Adrenal gland (tissue), 12 donors: Measurements from ENCODE around the gene JPH2. TPM values are rescaled to one million over a fixed set of nuclear protein-coding genes. Genes with fewer than 3 reads are reported as not detected.

Experiments used
- DNase-seq, 7 donors: peaks; one replicate each; pipeline ENCODE4 v3.0.0-alpha.2; 2019 to 2020
- H3K27ac ChIP-seq, 5 donors: fragments of 200-600 bp; sonication (generic) in 4 of 5; 1 replicate in 3 of 5; 2 replicates in 2 of 5; pipeline versions ENCODE4 v1.5.1 to v1.8.0; 2016 to 2020; ENCODE audit warnings: mild to moderate bottlenecking in 1 of 5
- H3K27me3 ChIP-seq: fragments of 200-600 bp; 2 replicates; pipeline ENCODE4 v1.8.0; 2021
- H3K36me3 ChIP-seq, 2 donors: fragments of 200-600 bp; replicated peaks in 1 of 2; 1 replicate in 1 of 2; 2 replicates in 1 of 2; pipeline versions ENCODE4 v1.5.1 to v1.8.0; 2018 to 2022
- H3K4me1 ChIP-seq, 2 donors: fragments of 200-600 bp; replicated peaks in 1 of 2; 1 replicate in 1 of 2; 2 replicates in 1 of 2; pipeline versions ENCODE4 v1.5.1 to v1.8.0; 2018 to 2021
- H3K4me3 ChIP-seq, 4 donors: fragments of 200-600 bp; sonication (generic) in 3 of 4; one replicate each; pipeline ENCODE4 v1.5.1; 2016 to 2018
- H3K9me3 ChIP-seq, 3 donors: fragments of 200-600 bp; sonication (generic) in 1 of 3; replicated peaks in 1 of 3; 1 replicate in 2 of 3; 2 replicates in 1 of 3; pipeline versions ENCODE4 v1.5.1 to v1.8.0; 2016 to 2021
- CTCF ChIP-seq, 6 experiments: fragments of 450-650 bp in 4 of 6; fragments of 200-600 bp in 2 of 6; sonication (generic) in 1 of 6; IDR thresholded peaks; 1 replicate in 5 of 6; 2 replicates in 1 of 6; pipeline versions ENCODE4 v1.5.1 to v1.8.0; 2016 to 2021; ENCODE audit warnings: antibody characterized with exemption in 6 of 6, mild to moderate bottlenecking in 2 of 6, moderate library complexity in 1 of 6
- POLR2A ChIP-seq, 2 donors: fragments of 450-650 bp; IDR thresholded peaks; one replicate each; pipeline ENCODE4 v1.6.1; 2017; ENCODE audit warnings: antibody characterized with exemption in 2 of 2, mild to moderate bottlenecking in 2 of 2, moderate library complexity in 1 of 2
- WGBS, 4 donors: extraction: QIAGEN DNeasy Blood & Tissue Kit in 2 of 4; methylation state at CpG; one replicate each; pipeline versions ENCODE4 v1.1.5 to v1.1.7; 2013 to 2017; 5-methylcytosine and 5-hydroxymethylcytosine counted together
- intact Hi-C, 2 donors: fragments of 100-400 bp; cut with DNase I; formaldehyde crosslinking; loops; one replicate each; pipeline versions ENCODE4 v1.14.1 to v1.15.0; 2022 to 2023
- polyA plus RNA-seq, 3 donors: library from polyadenylated mRNA; stranded (reverse); fragments of 200-250 nt in 2 of 3; fragments of 350-450 nt in 1 of 3; fragmentation: Illumina TruSeq in 1 of 3; extraction: RNeasy Lipid Tissue Mini Kit (QIAGEN cat#74804) in 1 of 3; gene quantifications; one replicate each; pipeline ENCODE4 v1.2.3, GENCODE V29; 2013 to 2014
- total RNA-seq, 9 donors: library from RNA; depleted of rRNA in 4 of 9; stranded (reverse); fragments of >200 nt in 4 of 9; fragments of 120-200 nt in 1 of 9; fragmentation: NEBNext Ultra II Directional in 1 of 9; extraction: Animal tissue kit (Norgen Biotek cat#: 25700) in 1 of 9; gene quantifications; one replicate each; pipeline versions ENCODE4 v1.1.0 to v1.2.4, GENCODE V29; 2013 to 2023
- donor health status: healthy with polysubstance abuse.
- donor health status: Bipolar disorder and iron deficiency.
- donor health status: DM: yes; HTN: yes; CAD: no.
- donor health status: DM: no; HTN: no; CAD: no.
- donor health status: DM: no; HTN: no; CAD: no.
- donor health status: DM: yes; HTN: yes; CAD: no.

Gene JPH2
- total and polyA plus RNA-seq, 12 donors = 0.59 to 13.0 (median 3.4) TPM

- no peak for DNase-seq
- Histone ChIP-seq H3K9me3 (no peaks in the 10 kb centered on the region), H3K27ac (no peak overlapping the region), H3K4me3 (no peak overlapping the region), H3K27me3 (no peaks in the 10 kb centered on the region), H3K36me3 (no peaks in the 10 kb centered on the region), H3K4me1 (no peaks in the 10 kb centered on the region)
- WGBS, 4 donors = 85 to 92% (median 88%) methylated on average over 18 of the region's 18 CpGs
- TF ChIP-seq CTCF (IDR thresholded peaks at IDR 0.05) (no peak), POLR2A (IDR thresholded peaks at IDR 0.05) (no peak)
- intact Hi-C loops = no loop called here
These were observed 41.7 kb downstream of the JPH2 start for GRCh38 chr20:44145131-44145775.

- H3K27ac ChIP-seq = no peak overlapping the region
These were observed 43.1 kb downstream of the JPH2 start for GRCh38 chr20:44143936-44144335.

GRCh38 chr20:44142413-44142812, 44.6 kb downstream of the JPH2 start:
- intact Hi-C loops = no loop called here
- DNase-seq = no peak
- Histone ChIP-seq H3K36me3 (no peaks in the 10 kb centered on the region), H3K9me3 (no peaks in the 10 kb centered on the region), H3K4me3 (no peak overlapping the region), H3K4me1 (no peaks in the 10 kb centered on the region), H3K27ac (no peak overlapping the region), H3K27me3 (no peaks in the 10 kb centered on the region)
- WGBS, 4 donors = 61 to 70% (median 63%) methylated on average over 8 of the region's 8 CpGs
- no peak for TF ChIP-seq CTCF (IDR thresholded peaks at IDR 0.05)
- TF ChIP-seq POLR2A (IDR thresholded peaks at IDR 0.05) = no peak

More at GRCh38 chr20:44143936-44144335, 43.1 kb downstream of the JPH2 start:
- 89 to 94% (median 92%) methylated on average over 9 to 10 of the region's 10 CpGs for WGBS, 4 donors
- no peak overlapping the region for H3K4me3 ChIP-seq
- TF ChIP-seq POLR2A (IDR thresholded peaks at IDR 0.05) = no peak
- no peak for TF ChIP-seq CTCF (IDR thresholded peaks at IDR 0.05)
- no peaks in the 10 kb centered on the region for H3K27me3 ChIP-seq
- intact Hi-C loops = no loop called here
- no peaks in the 10 kb centered on the region for H3K9me3 ChIP-seq
- H3K36me3 ChIP-seq = no peaks in the 10 kb centered on the region
- no peaks in the 10 kb centered on the region for H3K4me1 ChIP-seq
- DNase-seq = no peak

GRCh38 chr20:44141873-44142272, 45.1 kb downstream of the JPH2 start:
- Histone ChIP-seq H3K4me1 (no peaks in the 10 kb centered on the region), H3K4me3 (no peak overlapping the region), H3K27me3 (no peaks in the 10 kb centered on the region), H3K36me3 (no peaks in the 10 kb centered on the region), H3K27ac (no peak overlapping the region), H3K9me3 (no peaks in the 10 kb centered on the region)
- 78 to 81% (median 81%) methylated on average over 6 of the region's 6 CpGs for WGBS, 4 donors
- intact Hi-C loops = no loop called here
- TF ChIP-seq CTCF (IDR thresholded peaks at IDR 0.05) (no peak), POLR2A (IDR thresholded peaks at IDR 0.05) (no peak)
- no peak for DNase-seq
